ENCODE results near the gene PSMC6.
"Not testable (repeated sequence)": the region's sequence is repeated elsewhere in the genome, so short reads cannot be mapped to it uniquely, and the experiment has no call there.

Gene PSMC6

GRCh38 chr14:52723514-52724359 lies 16.7 kb downstream of the PSMC6 start:
- no peak for DNase-seq

GRCh38 chr14:52724360-52724644 lies 17.3 kb downstream of the PSMC6 start:
- DNase-seq: no peak

- not testable (repeated sequence) for DNase-seq
Observed at GRCh38 chr14:52727509-52727908, 20.5 kb downstream of the PSMC6 start.

- not testable (repeated sequence) for DNase-seq
Observed at GRCh38 chr14:52729035-52729434, 22.0 kb downstream of the PSMC6 start.

DNA sequence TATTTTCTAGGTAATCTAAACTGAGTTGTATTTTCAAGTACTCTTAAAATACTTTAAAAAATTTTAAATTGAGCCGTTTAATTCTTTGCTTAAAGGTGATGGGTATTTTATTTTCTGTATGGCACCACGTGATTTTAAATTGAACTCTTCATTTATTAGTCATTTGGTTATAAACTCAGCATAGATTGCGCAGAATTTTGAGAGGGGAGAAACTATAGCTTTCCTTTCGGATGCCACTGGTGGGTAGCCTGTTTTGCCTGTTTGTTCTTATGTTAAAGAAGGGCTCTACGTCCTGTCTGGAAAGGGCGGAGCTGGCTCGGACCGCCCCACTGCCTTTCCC lies 22.6 kb downstream of the PSMC6 start:
- no peak for DNase-seq

DNA sequence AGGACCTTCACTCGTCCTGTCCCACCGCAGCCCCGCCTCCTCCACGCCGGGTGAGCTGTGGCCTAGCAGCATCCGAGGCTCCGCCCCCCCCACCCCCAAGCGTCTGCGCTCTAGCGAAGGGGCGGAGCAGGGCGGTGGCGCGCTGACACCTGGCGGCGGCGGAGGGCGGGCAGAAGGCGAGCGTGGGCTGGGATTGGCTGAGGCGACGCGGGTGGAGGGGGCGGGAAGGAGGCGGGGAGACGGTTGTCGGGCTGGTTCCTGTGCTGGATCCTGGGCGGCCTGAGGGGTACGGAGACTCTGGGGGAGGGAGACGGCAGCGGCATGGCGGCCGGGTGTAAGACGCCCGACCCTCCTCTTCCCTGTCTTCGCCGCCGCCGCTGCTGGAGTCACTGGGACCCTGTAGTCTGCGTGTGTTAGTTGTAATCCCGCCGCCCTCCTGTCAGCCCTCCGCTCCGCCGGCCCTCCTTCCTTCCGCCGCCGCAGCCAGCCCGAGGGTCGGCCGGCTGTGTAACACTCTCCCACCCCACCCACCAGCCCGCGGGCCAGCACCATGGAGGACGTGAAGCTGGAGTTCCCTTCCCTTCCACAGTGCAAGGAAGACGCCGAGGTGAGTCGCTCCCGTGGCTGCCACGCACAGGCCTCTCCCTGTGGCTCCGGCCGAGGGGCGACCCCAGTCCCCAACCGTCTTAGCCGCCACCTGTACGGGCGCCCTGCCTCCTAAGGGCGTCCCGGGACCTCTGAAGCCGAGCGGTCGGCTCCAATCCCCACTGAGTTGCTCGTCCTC lies 23.1 kb downstream of the PSMC6 start, which contains the start of gene STYX:
Gene STYX, plus strand, starts transcription at position 242 of the 784 bp plus-strand sequence. Its CDS starts 309 bp downstream, at position 551.
- DNase-seq: peak; percentile 96 to 98

GRCh38 chr14:52730709-52731111 lies 23.7 kb downstream of the PSMC6 start:
- no peak for DNase-seq

DNA sequence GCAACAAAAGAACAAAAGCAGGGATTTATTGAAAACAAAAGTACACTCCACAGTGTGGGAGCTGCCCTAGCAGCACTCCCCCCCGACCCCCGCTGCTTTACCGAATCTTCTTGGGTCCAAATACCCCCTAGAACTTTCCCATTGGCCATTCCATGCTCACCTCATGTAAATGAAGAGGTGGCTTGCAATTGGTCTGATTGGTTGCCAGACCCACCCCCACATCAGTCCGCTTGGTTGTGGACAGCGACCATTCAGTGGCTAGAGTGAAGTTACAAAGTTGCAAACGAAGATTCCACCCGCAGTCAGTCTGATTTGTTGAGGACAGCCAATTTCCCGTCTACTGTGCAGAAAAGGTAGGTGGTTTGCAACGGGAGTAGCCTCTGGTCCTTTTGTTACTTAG lies 26.8 kb downstream of the PSMC6 start:
- DNase-seq: no peak

GRCh38 chr14:52735921-52736489 lies 29.0 kb downstream of the PSMC6 start:
- no peak for DNase-seq

- no peak for DNase-seq
Observed at GRCh38 chr14:52738409-52738808, 31.4 kb downstream of the PSMC6 start.

- no peak for DNase-seq
Observed at GRCh38 chr14:52740751-52741150, 33.8 kb downstream of the PSMC6 start.

DNA sequence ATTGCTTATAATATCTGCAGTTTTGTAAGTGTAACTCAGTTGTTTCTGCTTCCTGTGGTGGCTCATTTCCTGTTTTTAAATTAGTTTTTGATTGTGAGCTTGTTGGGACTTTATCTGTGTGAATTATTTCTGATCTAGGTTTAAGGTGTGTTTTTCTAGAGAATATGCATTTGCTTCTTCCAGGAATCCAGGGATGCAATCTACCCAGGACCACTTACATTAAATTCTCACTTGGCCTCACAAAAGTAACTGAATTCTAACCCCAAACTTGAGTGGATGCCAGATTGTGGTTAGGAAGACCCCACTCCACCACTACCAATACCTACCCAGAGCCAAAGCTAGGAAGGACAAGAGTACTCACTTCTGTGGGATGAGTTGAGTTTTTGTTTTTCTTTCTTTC lies 34.9 kb downstream of the PSMC6 start:
- DNase-seq: peak in 1 of 2 donors; percentile 60

DNA sequence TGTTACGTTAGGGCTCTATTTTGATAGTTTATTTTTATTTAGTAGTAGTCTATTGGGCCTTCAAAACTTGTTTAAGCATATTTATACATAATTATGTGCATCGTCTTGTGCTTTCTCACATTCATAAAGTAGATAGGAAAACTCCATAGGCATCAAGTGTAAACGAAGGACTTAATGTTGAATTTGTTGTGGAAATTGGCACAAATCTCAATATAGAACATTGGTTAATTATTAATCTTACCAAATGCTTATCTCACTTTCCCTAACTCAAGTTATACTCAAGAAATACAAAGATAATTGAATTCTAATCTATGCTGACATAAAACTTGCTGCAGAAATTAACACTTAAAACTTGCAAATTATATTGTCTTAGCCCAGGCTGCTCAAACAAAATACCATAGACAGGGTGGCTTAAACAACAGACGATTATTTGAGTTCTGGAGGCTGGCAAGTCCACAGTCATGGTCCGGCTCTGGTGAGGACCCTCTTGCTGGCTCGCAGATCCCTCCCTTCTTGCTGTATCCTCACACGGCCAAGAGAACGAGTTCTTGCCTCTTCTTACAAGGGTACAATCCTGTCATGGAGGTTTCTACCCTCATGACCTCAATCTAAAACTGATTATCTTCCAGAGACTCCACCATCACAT lies 41.8 kb downstream of the PSMC6 start:
- no peak for DNase-seq

DNA sequence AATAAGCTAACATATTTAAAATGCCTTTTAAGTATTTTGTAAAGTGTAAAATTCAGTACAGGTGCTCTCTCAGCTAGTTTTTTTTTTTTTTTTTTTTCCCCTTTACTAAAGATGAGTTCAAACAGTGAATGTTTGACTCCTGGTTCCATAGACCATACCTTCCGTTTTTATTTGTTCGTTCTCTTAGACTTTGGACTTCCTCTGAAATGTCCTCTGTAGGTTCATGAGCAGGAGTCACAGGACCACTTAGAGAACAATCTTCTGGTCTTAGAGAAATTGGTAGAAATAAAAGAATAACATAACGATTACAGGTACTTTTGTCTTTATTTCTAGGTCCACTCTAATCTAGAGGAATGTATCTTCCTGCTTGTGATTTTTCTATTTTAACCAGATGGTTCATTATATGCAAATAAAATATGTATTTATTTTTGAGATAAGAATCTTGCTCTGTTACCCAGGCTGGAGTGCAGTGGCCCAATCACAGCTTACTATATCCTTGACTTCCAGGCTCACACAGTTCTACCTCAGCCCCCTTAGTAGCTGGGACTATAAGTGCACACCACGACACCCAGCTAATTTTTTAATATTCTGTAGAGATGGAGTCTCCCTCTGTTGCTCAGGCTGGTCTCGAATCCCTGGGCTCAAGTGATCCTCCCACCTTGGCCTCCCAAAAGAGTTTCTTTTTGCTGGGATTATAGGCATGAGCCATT lies 48.8 kb downstream of the PSMC6 start:
- no peak for DNase-seq

DNA sequence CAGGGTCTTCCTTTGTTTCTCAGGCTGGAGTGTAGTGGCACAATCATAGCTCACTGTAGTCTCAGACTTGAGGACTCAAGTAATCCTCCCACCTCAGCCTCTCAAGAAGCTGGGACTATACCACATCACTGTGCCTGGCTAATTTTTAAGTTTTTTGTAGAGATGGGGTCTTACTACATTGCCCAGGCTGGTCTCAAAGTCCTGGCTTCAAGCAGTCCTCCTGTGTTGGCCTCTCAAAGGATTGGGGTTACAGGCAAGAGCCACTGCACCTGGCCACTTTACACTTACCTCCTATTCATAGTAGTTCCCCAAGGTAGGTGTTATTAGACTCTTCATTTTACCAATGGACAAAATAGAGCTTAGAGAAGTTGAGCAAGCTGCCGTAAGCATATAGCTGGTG lies 52.1 kb downstream of the PSMC6 start:
- no peak for DNase-seq

DNA sequence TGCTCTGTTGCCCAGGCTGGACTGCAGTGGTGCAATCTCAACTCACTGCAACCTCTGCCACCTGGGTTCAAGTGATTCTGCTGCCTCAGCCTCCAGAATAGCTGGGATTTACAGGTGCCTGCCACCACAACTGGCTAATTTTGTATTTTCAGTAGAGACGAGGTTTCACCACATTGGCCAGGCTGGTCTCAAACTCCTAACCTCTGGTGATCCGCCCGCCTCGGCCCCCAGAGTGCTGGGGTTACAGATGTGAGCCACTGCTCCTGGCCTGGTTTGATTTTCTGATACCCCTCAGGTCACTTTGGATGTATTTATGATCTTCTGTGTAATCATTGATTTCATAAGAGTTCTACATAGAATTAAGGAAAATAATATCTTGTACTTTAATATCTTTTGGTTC lies 55.9 kb downstream of the PSMC6 start:
- not testable (repeated sequence) for DNase-seq

DNA sequence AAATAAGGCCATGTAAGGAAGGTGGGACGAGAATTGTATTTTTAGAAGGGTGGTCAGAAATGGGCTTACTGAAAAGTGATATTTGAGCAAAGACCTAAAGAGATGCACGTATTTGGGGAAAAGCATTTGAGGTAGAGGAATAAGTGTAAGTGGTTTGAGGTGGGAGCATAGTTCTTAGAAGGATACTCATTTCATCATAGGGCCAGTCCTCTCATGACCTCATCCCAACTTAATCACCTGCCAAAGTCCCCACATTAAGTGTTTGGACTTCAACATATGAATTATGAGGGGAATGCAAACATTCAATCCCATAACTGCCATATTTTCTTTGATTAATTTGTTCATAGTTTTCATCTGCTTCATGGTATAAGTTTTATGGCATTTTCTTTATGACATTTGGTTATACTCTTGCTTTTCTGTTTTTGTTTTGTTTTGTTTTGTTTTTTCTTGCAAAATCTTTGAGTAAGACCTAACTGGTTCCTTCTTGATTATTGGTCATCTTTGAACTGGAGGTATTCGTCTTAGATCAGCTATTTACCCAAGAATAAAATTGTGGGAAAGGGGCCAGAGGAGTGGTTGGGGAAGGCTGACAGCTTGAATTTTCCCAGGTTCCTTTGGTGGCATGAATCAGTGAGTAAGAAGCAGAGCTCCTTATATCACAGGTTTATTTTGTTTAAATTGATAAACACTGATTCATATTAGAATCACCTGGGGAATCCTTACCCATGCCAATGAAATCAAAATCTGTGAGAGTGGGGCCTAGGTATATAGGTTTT lies 60.2 kb downstream of the PSMC6 start:
- no peak for DNase-seq

DNA sequence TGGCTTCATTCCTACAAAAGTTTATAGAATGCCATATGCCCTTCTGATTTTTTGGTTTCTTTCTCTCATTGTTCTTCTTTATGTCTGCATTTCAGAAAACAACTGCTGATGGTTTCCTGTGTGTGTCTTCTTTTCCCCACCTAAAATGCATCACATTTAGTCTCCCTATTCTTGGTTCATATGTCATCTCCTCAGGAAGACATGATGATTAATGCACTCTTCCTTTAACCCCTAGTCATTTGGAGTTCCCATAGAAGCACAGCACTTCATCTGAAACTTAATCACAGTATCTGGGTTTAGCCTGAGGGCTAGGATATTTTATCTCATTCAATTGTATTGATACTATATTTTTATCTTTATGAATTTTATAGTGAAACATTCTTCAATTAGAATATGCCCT lies 62.9 kb downstream of the PSMC6 start:
- no peak for DNase-seq

DNA sequence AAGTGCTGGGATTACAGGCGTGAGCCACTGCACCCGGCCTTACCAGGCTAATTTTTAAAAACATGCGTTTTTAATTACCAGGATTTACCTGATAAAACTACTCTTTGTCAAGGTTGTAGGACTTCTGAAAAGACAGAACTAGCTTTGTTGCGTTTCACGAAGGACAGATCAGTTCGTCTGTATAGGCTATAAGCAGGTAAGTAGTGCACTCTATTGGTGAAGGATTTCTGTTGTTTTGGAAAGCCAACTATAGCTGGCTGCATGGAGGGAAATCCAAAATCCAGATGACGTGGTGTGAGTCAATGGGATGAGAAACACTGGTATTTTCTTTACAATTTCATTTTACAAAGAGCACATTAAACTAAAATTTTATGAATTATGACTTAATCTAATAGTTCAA lies 69.8 kb downstream of the PSMC6 start:
- peak in 1 of 2 donors; percentile 29 for DNase-seq
